GM10266 (cell line): ENCODE results near the gene TIPRL.

Source experiments
- DNase-seq: peaks from one replicate; pipeline ENCODE4 v3.0.0; 2012; ENCODE audit errors: extremely low spot score
- CTCF ChIP-seq: IDR thresholded peaks from 2 replicates; pipeline ENCODE4 v1.5.1; 2012; ENCODE audit warnings: mild to moderate bottlenecking, low read depth; ENCODE audit not compliant: control insufficient read depth, insufficient read depth; ENCODE audit errors: missing control alignments

The TIPRL gene

GRCh38 chr1:168243198-168243597 is 64.4 kb downstream of the TIPRL start:
- no peak for TF ChIP-seq CTCF
- DNase-seq: no peak

GRCh38 chr1:168243636-168244212 is 65.0 kb downstream of the TIPRL start:
- no peak for DNase-seq
- no peak for TF ChIP-seq CTCF

GRCh38 chr1:168245042-168245441 is 66.3 kb downstream of the TIPRL start:
- no peak for TF ChIP-seq CTCF
- no peak for DNase-seq

GRCh38 chr1:168246506-168246905 is 67.7 kb downstream of the TIPRL start:
- no peak for TF ChIP-seq CTCF
- no peak for DNase-seq
